Measurements from ENCODE around the gene PPP6R2. TPM values are rescaled to one million over a fixed set of nuclear protein-coding genes. Genes with fewer than 3 reads are reported as not detected.

PPP6R2 gene
- total and polyA plus RNA-seq, 7 experiments from 2014 or later = 17.0 to 88.1 (median 63.9) TPM

DNA sequence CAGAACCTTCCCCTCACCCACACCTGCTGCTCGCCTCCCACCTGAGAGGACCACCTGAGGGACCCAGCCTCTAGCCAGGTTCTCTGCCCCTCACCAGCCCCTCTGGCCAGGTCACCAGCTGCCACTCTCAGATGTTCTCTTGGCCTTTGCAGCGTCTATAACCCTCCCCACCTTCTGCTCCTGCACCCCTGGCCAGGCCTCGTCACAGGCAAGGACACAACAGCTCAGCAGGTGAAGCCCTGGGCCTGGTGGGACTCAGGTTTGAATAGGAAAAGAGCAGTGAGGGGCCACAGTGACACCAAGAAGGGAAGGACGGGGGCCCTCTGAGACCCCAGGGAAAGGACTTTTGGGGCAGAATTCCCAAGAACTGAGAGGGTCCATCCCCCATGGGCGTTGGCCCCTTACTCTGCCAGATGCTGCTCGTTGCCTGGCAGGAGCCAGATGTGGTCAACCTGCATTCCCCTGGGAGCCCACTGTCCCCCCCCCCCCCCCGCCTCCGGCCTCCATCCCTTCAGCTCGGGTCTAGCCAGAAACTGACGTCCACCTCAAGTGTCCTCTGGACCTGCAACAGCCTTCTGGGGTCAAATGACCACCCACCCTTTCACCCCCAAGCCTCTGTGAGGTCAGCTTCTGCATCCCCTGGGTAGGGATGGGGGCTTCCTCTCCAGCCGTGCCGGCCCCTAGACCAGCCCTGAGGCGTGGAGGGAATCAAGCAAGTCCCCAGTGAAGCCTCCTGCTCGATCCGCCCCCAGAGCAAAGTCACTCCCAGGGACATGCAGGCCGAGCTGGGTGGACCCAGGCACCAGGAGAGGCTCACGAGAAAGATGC lies 103.0 kb downstream of the PPP6R2 start:
- no peak for ATAC-seq
- no peaks in the 10 kb centered on the region for H3K27me3 ChIP-seq (ENCODE audit: control insufficient read depth in 2 of 2, insufficient read depth in 2 of 2, low read length in 2 of 2)
- Mint-ChIP-seq H3K9me3 (peaks cover 0 to 2% (median 0%) of the 10 kb centered on the region in 11 donors), H3K27me3 (no peaks in the 10 kb centered on the region), H3K4me1 (peaks cover 2 to 32% (median 19%) of the 10 kb centered on the region in 7 donors), H3K36me3 (peaks cover under 1 to 11% (median 6%) of the 10 kb centered on the region in 5 donors), H3K27ac (peak overlapping the region in 7 of 9 donors; percentile 63 to 88 (median 73)), H3K4me3 (peak overlapping the region in 2 of 10 donors; percentile 14 to 69)
- no peaks in the 10 kb centered on the region for H3K9me3 ChIP-seq (ENCODE audit: control insufficient read depth in 2 of 3, low read length in 3 of 3)
- H3K27ac ChIP-seq (ENCODE audit: low read depth, low read length) = peak overlapping the region; percentile 55
- H3K36me3 ChIP-seq (ENCODE audit: control insufficient read depth in 2 of 3, insufficient read depth in 3 of 3, low read length in 3 of 3) = peaks cover 4 to 69% (median 10%) of the 10 kb centered on the region in 3 experiments
- intact Hi-C loops (cut with micrococcal nuclease) = loop anchor here in 1 of 2 donors (2.0 to 10.0 kb wide), 2 partner anchors 25 to 49 kb away; no protein-coding TSS in a partner anchor
- H3K4me1 ChIP-seq (ENCODE audit: control insufficient read depth in 2 of 2, insufficient read depth in 2 of 2, low read length in 2 of 2) = peaks cover 9 to 20% of the 10 kb centered on the region in 2 donors
- H3K4me3 ChIP-seq (ENCODE audit: low read length) = no peak overlapping the region
- ChIA-PET CTCF (interaction anchor here (0.6 kb wide), 1 partner anchor 60 kb away, joined by 3 read pairs; no protein-coding TSS in a partner anchor), POLR2A (interaction anchor here (0.7 kb wide), 2 partner anchors 27 to 52 kb away, joined by 3 to 4 read pairs; no protein-coding TSS in a partner anchor)
- DNase-seq = peak in 1 of 9 donors; percentile 7

GRCh38 chr22:50446708-50447575 lies 103.8 kb downstream of the PPP6R2 start:
- Mint-ChIP-seq H3K4me1 (peaks cover 2 to 32% (median 19%) of the 10 kb centered on the region in 7 donors), H3K36me3 (peaks cover 6 to 15% (median 8%) of the 10 kb centered on the region in 5 donors), H3K27me3 (no peaks in the 10 kb centered on the region), H3K9me3 (peaks cover 0 to 2% (median 0%) of the 10 kb centered on the region in 11 donors), H3K27ac (peak overlapping the region in 2 of 9 donors; percentile 8 to 14), H3K4me3 (no peak overlapping the region)
- Histone ChIP-seq H3K27me3 (ENCODE audit: control insufficient read depth in 2 of 2, insufficient read depth in 2 of 2, low read length in 2 of 2) (no peaks in the 10 kb centered on the region), H3K4me1 (ENCODE audit: control insufficient read depth in 2 of 2, insufficient read depth in 2 of 2, low read length in 2 of 2) (peaks cover 9 to 20% of the 10 kb centered on the region in 2 donors), H3K36me3 (ENCODE audit: control insufficient read depth in 2 of 3, insufficient read depth in 3 of 3, low read length in 3 of 3) (peaks cover 4 to 67% (median 6%) of the 10 kb centered on the region in 3 experiments), H3K4me3 (ENCODE audit: low read length) (no peak overlapping the region), H3K9me3 (ENCODE audit: control insufficient read depth in 2 of 3, low read length in 3 of 3) (no peaks in the 10 kb centered on the region), H3K27ac (ENCODE audit: low read depth, low read length) (no peak overlapping the region)
- intact Hi-C loops (cut with micrococcal nuclease) = loop anchor here in 1 of 2 donors (10.0 kb wide), 1 partner anchor 48 kb away; no protein-coding TSS in a partner anchor
- peak in 1 of 9 donors; percentile 6 for DNase-seq
- POLR2A ChIA-PET = no interaction called here
- CTCF ChIA-PET = interaction anchor here (0.6 kb wide), 1 partner anchor 59 kb away, joined by 3 read pairs; no protein-coding TSS in a partner anchor
- ATAC-seq = no peak

GRCh38 chr22:50447576-50448551 lies 104.7 kb downstream of the PPP6R2 start:
- no peak overlapping the region for H3K4me3 Mint-ChIP-seq
- POLR2A ChIA-PET = no interaction called here
- peaks cover 2 to 32% (median 19%) of the 10 kb centered on the region in 7 donors for H3K4me1 Mint-ChIP-seq
- H3K9me3 Mint-ChIP-seq = peaks cover 0 to 2% (median 0%) of the 10 kb centered on the region in 11 donors
- ATAC-seq = no peak
- DNase-seq = no peak
- H3K36me3 Mint-ChIP-seq = peaks cover 6 to 18% (median 9%) of the 10 kb centered on the region in 5 donors
- Histone ChIP-seq H3K4me1 (ENCODE audit: control insufficient read depth in 2 of 2, insufficient read depth in 2 of 2, low read length in 2 of 2) (peaks cover 9 to 20% of the 10 kb centered on the region in 2 donors), H3K9me3 (ENCODE audit: control insufficient read depth in 2 of 3, low read length in 3 of 3) (no peaks in the 10 kb centered on the region), H3K4me3 (ENCODE audit: low read length) (no peak overlapping the region), H3K27ac (ENCODE audit: low read depth, low read length) (no peak overlapping the region), H3K27me3 (ENCODE audit: control insufficient read depth in 2 of 2, insufficient read depth in 2 of 2, low read length in 2 of 2) (no peaks in the 10 kb centered on the region), H3K36me3 (ENCODE audit: control insufficient read depth in 2 of 3, insufficient read depth in 3 of 3, low read length in 3 of 3) (peaks cover 4 to 72% (median 6%) of the 10 kb centered on the region in 3 experiments)
- H3K27me3 Mint-ChIP-seq = no peaks in the 10 kb centered on the region
- intact Hi-C loops (cut with micrococcal nuclease) = loop anchor here in 1 of 2 donors (10.0 kb wide), 1 partner anchor 47 kb away; no protein-coding TSS in a partner anchor
- H3K27ac Mint-ChIP-seq = peak overlapping the region in 2 of 9 donors; percentile 8 to 49
- CTCF ChIA-PET = no interaction called here

- H3K4me1 ChIP-seq (ENCODE audit: control insufficient read depth in 2 of 2, insufficient read depth in 2 of 2, low read length in 2 of 2) = peaks cover 0 to 3% of the 10 kb centered on the region in 2 donors
- H3K9me3 ChIP-seq (ENCODE audit: control insufficient read depth in 2 of 3, low read length in 3 of 3) = no peaks in the 10 kb centered on the region
- H3K9me3 Mint-ChIP-seq = peaks cover 0 to 2% (median 0%) of the 10 kb centered on the region in 11 donors
- H3K4me3 Mint-ChIP-seq = no peak overlapping the region
- H3K27ac ChIP-seq (ENCODE audit: low read depth, low read length) = no peak overlapping the region
- ATAC-seq (no peak), DNase-seq (no peak)
- peak overlapping the region in 7 of 9 donors; percentile 8 to 84 (median 34) for H3K27ac Mint-ChIP-seq
- peaks cover 0 to 18% (median 9%) of the 10 kb centered on the region in 7 donors for H3K4me1 Mint-ChIP-seq
- ChIA-PET POLR2A (no interaction called here), CTCF (interaction anchor here (0.5 to 1.6 kb wide), 3 partner anchors 45 to 167 kb away, joined by 3 to 4 read pairs (median 3); partner anchors contain the start of gene SCO2)
- H3K36me3 ChIP-seq (ENCODE audit: control insufficient read depth in 2 of 3, insufficient read depth in 3 of 3, low read length in 3 of 3) = peaks cover 4 to 91% (median 16%) of the 10 kb centered on the region in 3 experiments
- H3K27me3 ChIP-seq (ENCODE audit: control insufficient read depth in 2 of 2, insufficient read depth in 2 of 2, low read length in 2 of 2) = no peaks in the 10 kb centered on the region
- no peak overlapping the region for H3K4me3 ChIP-seq (ENCODE audit: low read length)
- H3K27me3 Mint-ChIP-seq = no peaks in the 10 kb centered on the region
- peaks cover 6 to 26% (median 11%) of the 10 kb centered on the region in 5 donors for H3K36me3 Mint-ChIP-seq
- intact Hi-C loops (cut with micrococcal nuclease) = no loop called here
Observed at GRCh38 chr22:50452649-50453048, 109.5 kb downstream of the PPP6R2 start.

- Histone ChIP-seq H3K36me3 (ENCODE audit: control insufficient read depth in 2 of 3, insufficient read depth in 3 of 3, low read length in 3 of 3) (peaks cover 0 to 91% (median 10%) of the 10 kb centered on the region in 3 experiments), H3K4me1 (ENCODE audit: control insufficient read depth in 2 of 2, insufficient read depth in 2 of 2, low read length in 2 of 2) (no peaks in the 10 kb centered on the region), H3K4me3 (ENCODE audit: low read length) (no peak overlapping the region), H3K9me3 (ENCODE audit: control insufficient read depth in 2 of 3, low read length in 3 of 3) (no peaks in the 10 kb centered on the region), H3K27ac (ENCODE audit: low read depth, low read length) (no peak overlapping the region), H3K27me3 (ENCODE audit: control insufficient read depth in 2 of 2, insufficient read depth in 2 of 2, low read length in 2 of 2) (no peaks in the 10 kb centered on the region)
- Mint-ChIP-seq H3K4me3 (no peak overlapping the region), H3K9me3 (peaks cover 0 to 2% (median 0%) of the 10 kb centered on the region in 11 donors), H3K36me3 (peaks cover 0 to 23% (median 12%) of the 10 kb centered on the region in 5 donors), H3K27me3 (no peaks in the 10 kb centered on the region), H3K4me1 (peaks cover 0 to 15% (median 7%) of the 10 kb centered on the region in 7 donors), H3K27ac (no peak overlapping the region)
- ChIA-PET CTCF (no interaction called here), POLR2A (interaction anchor here (1.4 kb wide), 1 partner anchor 14 kb away, joined by 4 read pairs; no protein-coding TSS in a partner anchor)
- ATAC-seq (no peak), DNase-seq (no peak)
- intact Hi-C loops (cut with micrococcal nuclease) = loop anchor here in 1 of 2 donors (5.0 kb wide), 1 partner anchor 43 kb away; no protein-coding TSS in a partner anchor
Observed at GRCh38 chr22:50454556-50455075, 111.5 kb downstream of the PPP6R2 start.

Data from naive thymus-derived CD4-positive, alpha-beta T cell (primary cell).